CD4-positive, alpha-beta T cell (primary cell): ENCODE data around the gene MSH3. TPM values are rescaled to one million over a fixed set of nuclear protein-coding genes. Genes with fewer than 3 reads are reported as not detected.

Experiments
- ATAC-seq: fragments of 200-7000 bp; cut with Tn5 transposase; one replicate; pipeline ENCODE4 v1.10.0; 2022; ENCODE audit warnings: mild to moderate bottlenecking; ENCODE audit not compliant: poor library complexity
- CTCF ChIA-PET: fragments of 350-600 bp; sonication (Branson Sonifier 250); formaldehyde crosslinking; loops from one replicate; lab custom pipeline; 2021; ENCODE audit warnings: antibody characterized with exemption, inconsistent platforms; lab: Charles Lee
- POLR2A ChIA-PET: fragments of 350-600 bp; sonication (Branson Sonifier 250); formaldehyde crosslinking; loops from one replicate; lab custom pipeline; 2021; ENCODE audit warnings: antibody characterized with exemption, inconsistent platforms; lab: Charles Lee
- DNase-seq, 14 experiments: peaks; one replicate each; pipeline ENCODE4 v3.0.0-alpha.2; 2013 to 2020; ENCODE audit warnings: mixed read lengths in 2 of 14
- H3K27ac ChIP-seq, 2 donors: one replicate each; pipeline versions ENCODE4 v1.5.1 to v1.7.0; 2013; ENCODE audit warnings: low read length in 2 of 2, low read depth in 1 of 2, mild to moderate bottlenecking in 1 of 2
- H3K27me3 ChIP-seq, 2 experiments: 1 replicate in 1 of 2; 2 replicates in 1 of 2; pipeline versions ENCODE4 v1.6.1 to v1.7.0; 2013; ENCODE audit warnings: low read length in 2 of 2, control low read depth in 1 of 2, mild to moderate bottlenecking in 1 of 2, moderate library complexity in 1 of 2; ENCODE audit not compliant: insufficient read depth in 2 of 2, control insufficient read depth in 1 of 2
- H3K36me3 ChIP-seq: one replicate; pipeline ENCODE4 v1.6.1; 2013; ENCODE audit warnings: low read length, control low read depth; ENCODE audit not compliant: insufficient read depth
- H3K4me1 ChIP-seq: one replicate; pipeline ENCODE4 v1.6.1; 2013; ENCODE audit warnings: low read length, control low read depth; ENCODE audit not compliant: insufficient read depth
- H3K4me3 ChIP-seq: one replicate; pipeline ENCODE4 v1.5.1; 2013; ENCODE audit warnings: mild to moderate bottlenecking, low read length, moderate library complexity
- H3K9me3 ChIP-seq, 2 experiments: 1 replicate in 1 of 2; 2 replicates in 1 of 2; pipeline versions ENCODE4 v1.6.1 to v1.7.0; 2013; ENCODE audit warnings: low read length in 2 of 2, mild to moderate bottlenecking in 2 of 2, control low read depth in 1 of 2, moderate library complexity in 1 of 2; ENCODE audit not compliant: control insufficient read depth in 1 of 2, insufficient read depth in 1 of 2
- H3K27ac Mint-ChIP-seq: one replicate; pipeline ENCODE4 v1.8.0; 2020; ENCODE audit warnings: mixed read lengths
- H3K27me3 Mint-ChIP-seq: one replicate; pipeline ENCODE4 v1.8.0; 2021; ENCODE audit warnings: mixed read lengths
- H3K36me3 Mint-ChIP-seq: one replicate; pipeline ENCODE4 v1.8.0; 2021; ENCODE audit warnings: low read depth, mixed read lengths
- H3K4me1 Mint-ChIP-seq: one replicate; pipeline ENCODE4 v1.8.0; 2021; ENCODE audit warnings: low read depth, mixed read lengths
- H3K4me3 Mint-ChIP-seq: one replicate; pipeline ENCODE4 v1.8.0; 2020; ENCODE audit warnings: mild to moderate bottlenecking, mixed read lengths
- H3K9me3 Mint-ChIP-seq: one replicate; pipeline ENCODE4 v1.8.0; 2020; ENCODE audit warnings: mixed read lengths
- intact Hi-C, 2 experiments: fragments of 100-400 bp; cut with DNase I in 1 of 2; cut with micrococcal nuclease in 1 of 2; formaldehyde crosslinking; loops; one replicate each; pipeline versions ENCODE4 v1.15.1 to v1.9.0; 2023 to 2025; cut with DNase I, micrococcal nuclease
- total RNA-seq, 174 experiments: library from RNA in 2 of 174; stranded (reverse) in 2 of 174; gene quantifications; one replicate each; pipeline ENCODE4 v1.2.3 and lab custom pipeline; 2021 to 2026
- TF ChIP-seq, protein P1 (sequence below): fragments of 200-600 bp; IDR thresholded peaks from one replicate; pipeline ENCODE4 v1.8.0; 2022; ENCODE audit warnings: antibody characterized with exemption, mild to moderate bottlenecking

MSH3 gene
- total RNA-seq, 2 experiments from 2014 or later, result 11.3 to 13.0 TPM

DNA sequence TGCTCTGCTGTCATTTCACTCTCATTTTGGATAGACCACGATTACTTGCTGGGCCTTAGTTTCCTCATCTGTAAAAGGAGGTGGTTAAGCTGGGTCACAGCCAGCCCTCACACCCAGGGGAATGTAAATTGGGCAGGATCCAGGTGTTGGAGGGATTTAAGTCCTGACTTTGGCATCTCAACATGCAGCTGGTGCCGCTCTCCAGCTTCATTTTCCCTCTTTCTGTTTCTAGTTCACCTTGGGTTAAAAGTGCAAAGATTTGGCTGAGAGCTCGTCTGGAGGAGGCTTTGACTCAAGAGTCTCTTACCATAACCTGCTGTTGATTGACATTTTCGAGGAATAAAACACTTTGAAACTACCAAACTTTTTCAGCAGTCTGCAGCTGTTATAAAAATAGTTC, 144.6 kb downstream of the MSH3 start:
- H3K4me1 Mint-ChIP-seq, result no peaks in the 10 kb centered on the region
- POLR2A ChIA-PET, result no interaction called here
- H3K9me3 ChIP-seq, result no peaks in the 10 kb centered on the region
- H3K36me3 Mint-ChIP-seq, result peaks cover 66% of the 10 kb centered on the region
- H3K36me3 ChIP-seq, result peaks cover 13% of the 10 kb centered on the region
- no peaks in the 10 kb centered on the region for H3K27me3 Mint-ChIP-seq
- no peak for ATAC-seq
- intact Hi-C loops, result no loop called here
- no peaks in the 10 kb centered on the region for H3K4me1 ChIP-seq
- H3K4me3 ChIP-seq, result no peak overlapping the region
- TF ChIP-seq, protein P1, sequence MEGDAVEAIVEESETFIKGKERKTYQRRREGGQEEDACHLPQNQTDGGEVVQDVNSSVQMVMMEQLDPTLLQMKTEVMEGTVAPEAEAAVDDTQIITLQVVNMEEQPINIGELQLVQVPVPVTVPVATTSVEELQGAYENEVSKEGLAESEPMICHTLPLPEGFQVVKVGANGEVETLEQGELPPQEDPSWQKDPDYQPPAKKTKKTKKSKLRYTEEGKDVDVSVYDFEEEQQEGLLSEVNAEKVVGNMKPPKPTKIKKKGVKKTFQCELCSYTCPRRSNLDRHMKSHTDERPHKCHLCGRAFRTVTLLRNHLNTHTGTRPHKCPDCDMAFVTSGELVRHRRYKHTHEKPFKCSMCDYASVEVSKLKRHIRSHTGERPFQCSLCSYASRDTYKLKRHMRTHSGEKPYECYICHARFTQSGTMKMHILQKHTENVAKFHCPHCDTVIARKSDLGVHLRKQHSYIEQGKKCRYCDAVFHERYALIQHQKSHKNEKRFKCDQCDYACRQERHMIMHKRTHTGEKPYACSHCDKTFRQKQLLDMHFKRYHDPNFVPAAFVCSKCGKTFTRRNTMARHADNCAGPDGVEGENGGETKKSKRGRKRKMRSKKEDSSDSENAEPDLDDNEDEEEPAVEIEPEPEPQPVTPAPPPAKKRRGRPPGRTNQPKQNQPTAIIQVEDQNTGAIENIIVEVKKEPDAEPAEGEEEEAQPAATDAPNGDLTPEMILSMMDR, result no peak
- no peaks in the 10 kb centered on the region for H3K27me3 ChIP-seq
- H3K27ac Mint-ChIP-seq, result no peak overlapping the region
- DNase-seq, result no peak
- H3K9me3 Mint-ChIP-seq, result no peaks in the 10 kb centered on the region
- H3K4me3 Mint-ChIP-seq, result no peak overlapping the region
- H3K27ac ChIP-seq, result no peak overlapping the region
- CTCF ChIA-PET, result no interaction called here

DNA sequence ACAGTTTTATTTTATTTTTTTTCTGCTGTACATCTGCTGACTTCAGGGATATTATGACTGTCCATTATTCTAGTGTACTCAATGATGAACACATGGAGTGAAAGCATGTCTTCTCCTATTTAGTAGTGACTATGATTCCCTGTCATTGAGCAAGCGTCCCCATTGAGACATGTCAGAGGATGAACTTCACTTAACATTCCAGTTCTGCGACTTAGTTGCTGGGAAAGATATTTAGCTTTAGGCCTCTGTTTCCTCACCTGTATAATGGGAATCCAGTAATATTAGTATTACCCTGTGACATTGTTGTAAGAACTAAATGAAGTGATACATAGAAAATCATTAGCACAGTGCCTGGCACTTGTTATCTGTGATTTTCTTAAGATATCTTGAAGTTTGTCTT, 145.1 kb downstream of the MSH3 start:
- no peaks in the 10 kb centered on the region for H3K4me1 ChIP-seq
- ChIA-PET CTCF (no interaction called here), POLR2A (no interaction called here)
- H3K9me3 Mint-ChIP-seq, result no peaks in the 10 kb centered on the region
- H3K9me3 ChIP-seq, result no peaks in the 10 kb centered on the region
- no peak overlapping the region for H3K27ac Mint-ChIP-seq
- H3K36me3 Mint-ChIP-seq, result peaks cover 71% of the 10 kb centered on the region
- TF ChIP-seq, protein P1, result no peak
- H3K36me3 ChIP-seq, result peaks cover 10% of the 10 kb centered on the region
- intact Hi-C loops, result no loop called here
- no peaks in the 10 kb centered on the region for H3K27me3 Mint-ChIP-seq
- DNase-seq, result no peak
- no peak for ATAC-seq
- no peaks in the 10 kb centered on the region for H3K27me3 ChIP-seq
- no peak overlapping the region for H3K4me3 ChIP-seq
- no peak overlapping the region for H3K27ac ChIP-seq
- no peak overlapping the region for H3K4me3 Mint-ChIP-seq
- H3K4me1 Mint-ChIP-seq, result no peaks in the 10 kb centered on the region

DNA sequence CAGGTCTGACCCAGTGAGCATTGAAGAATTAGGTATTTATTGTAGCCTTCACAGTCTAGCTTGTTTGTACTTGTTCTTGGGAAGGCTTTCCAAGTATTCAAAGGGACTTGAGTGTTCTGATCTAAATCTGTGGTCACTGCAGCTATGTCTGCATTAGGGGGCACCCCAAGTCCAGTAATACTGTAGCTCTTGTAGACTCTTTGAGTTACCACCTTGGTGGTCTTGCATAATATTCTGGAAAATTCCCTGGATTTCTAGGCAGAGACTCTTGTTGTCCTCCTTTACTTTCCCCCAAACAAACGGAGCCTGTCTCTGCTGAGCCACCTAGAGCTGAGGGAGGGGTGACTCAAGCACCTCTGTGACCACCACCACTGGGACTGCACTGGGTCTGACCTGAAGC, 149.9 kb downstream of the MSH3 start:
- H3K4me3 Mint-ChIP-seq, result no peak overlapping the region
- no peaks in the 10 kb centered on the region for H3K9me3 ChIP-seq
- ChIA-PET POLR2A (no interaction called here), CTCF (no interaction called here)
- no peak for ATAC-seq
- H3K9me3 Mint-ChIP-seq, result no peaks in the 10 kb centered on the region
- intact Hi-C loops, result loop anchor here (5.0 to 10.0 kb wide), 3 partner anchors 300 to 390 kb away; no protein-coding TSS in a partner anchor
- H3K36me3 Mint-ChIP-seq, result peaks cover 64% of the 10 kb centered on the region
- H3K27ac Mint-ChIP-seq, result no peak overlapping the region
- H3K27me3 Mint-ChIP-seq, result no peaks in the 10 kb centered on the region
- peak in 1 of 14 experiments; percentile 5 for DNase-seq
- H3K4me1 Mint-ChIP-seq, result no peaks in the 10 kb centered on the region
- no peaks in the 10 kb centered on the region for H3K27me3 ChIP-seq
- H3K36me3 ChIP-seq, result peaks cover 13% of the 10 kb centered on the region
- H3K4me3 ChIP-seq, result no peak overlapping the region
- H3K27ac ChIP-seq, result no peak overlapping the region
- TF ChIP-seq, protein P1, result no peak
- no peaks in the 10 kb centered on the region for H3K4me1 ChIP-seq
